ENCODE results near the gene RPL9. TPM values are rescaled to one million over a fixed set of nuclear protein-coding genes. Genes with fewer than 3 reads are reported as not detected.

Gene RPL9
- total and polyA plus RNA-seq, 2 of the 13 experiments (the other 11 are each of a cell fraction or from before 2014, with no cell fraction given) = 993 to 2,148 TPM

DNA sequence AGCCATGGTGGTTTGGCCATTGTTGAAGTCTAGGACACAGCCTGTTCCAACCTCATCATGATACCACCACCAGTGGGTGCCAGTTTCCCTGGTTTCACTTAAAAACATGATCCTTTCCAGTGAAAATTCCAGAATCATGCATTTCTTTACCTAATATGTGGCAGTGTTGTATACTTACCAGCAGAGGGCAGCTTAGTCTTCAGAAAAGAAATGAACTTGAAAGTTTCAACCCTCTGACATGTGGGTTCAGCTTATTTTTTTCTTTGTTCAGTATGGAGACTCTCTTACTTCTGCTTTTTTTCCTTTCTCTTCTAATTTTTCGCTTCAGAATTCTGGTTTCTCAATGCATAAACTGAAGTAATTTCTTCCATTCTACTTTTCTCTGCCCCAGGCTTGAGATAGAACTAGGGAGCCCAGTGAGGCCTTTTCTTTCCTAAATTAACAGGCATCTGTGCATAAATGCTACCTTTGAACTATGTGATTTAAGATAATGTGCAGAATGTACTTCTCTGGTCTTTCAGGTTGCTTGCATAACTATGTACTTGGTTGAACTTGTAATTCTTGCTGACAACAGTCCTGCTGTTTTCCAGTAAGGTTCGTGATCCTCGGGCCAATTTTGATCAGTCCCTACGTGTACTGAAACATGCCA, 10.8 kb upstream of the RPL9 start (continued):
- TF ChIP-seq, protein P1, sequence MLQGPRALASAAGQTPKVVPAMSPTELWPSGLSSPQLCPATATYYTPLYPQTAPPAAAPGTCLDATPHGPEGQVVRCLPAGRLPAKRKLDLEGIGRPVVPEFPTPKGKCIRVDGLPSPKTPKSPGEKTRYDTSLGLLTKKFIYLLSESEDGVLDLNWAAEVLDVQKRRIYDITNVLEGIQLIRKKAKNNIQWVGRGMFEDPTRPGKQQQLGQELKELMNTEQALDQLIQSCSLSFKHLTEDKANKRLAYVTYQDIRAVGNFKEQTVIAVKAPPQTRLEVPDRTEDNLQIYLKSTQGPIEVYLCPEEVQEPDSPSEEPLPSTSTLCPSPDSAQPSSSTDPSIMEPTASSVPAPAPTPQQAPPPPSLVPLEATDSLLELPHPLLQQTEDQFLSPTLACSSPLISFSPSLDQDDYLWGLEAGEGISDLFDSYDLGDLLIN (CRISPR knock-in tag; IDR thresholded peaks at IDR 0.05; ENCODE audit: borderline replicate concordance) = no peak
- TF ChIP-seq NR2F2 (IDR thresholded peaks at IDR 0.05; ENCODE audit: borderline replicate concordance, low read depth) = no peak
- TF ChIP-seq ATAD3A (CRISPR knock-in tag; IDR thresholded peaks at IDR 0.05) = no peak
- TF ChIP-seq MBD4 (IDR thresholded peaks at IDR 0.05; ENCODE audit: borderline replicate concordance, low read length) = peak; percentile 71; the same call in 1 of the 2 replicates
- TF ChIP-seq, protein P2, sequence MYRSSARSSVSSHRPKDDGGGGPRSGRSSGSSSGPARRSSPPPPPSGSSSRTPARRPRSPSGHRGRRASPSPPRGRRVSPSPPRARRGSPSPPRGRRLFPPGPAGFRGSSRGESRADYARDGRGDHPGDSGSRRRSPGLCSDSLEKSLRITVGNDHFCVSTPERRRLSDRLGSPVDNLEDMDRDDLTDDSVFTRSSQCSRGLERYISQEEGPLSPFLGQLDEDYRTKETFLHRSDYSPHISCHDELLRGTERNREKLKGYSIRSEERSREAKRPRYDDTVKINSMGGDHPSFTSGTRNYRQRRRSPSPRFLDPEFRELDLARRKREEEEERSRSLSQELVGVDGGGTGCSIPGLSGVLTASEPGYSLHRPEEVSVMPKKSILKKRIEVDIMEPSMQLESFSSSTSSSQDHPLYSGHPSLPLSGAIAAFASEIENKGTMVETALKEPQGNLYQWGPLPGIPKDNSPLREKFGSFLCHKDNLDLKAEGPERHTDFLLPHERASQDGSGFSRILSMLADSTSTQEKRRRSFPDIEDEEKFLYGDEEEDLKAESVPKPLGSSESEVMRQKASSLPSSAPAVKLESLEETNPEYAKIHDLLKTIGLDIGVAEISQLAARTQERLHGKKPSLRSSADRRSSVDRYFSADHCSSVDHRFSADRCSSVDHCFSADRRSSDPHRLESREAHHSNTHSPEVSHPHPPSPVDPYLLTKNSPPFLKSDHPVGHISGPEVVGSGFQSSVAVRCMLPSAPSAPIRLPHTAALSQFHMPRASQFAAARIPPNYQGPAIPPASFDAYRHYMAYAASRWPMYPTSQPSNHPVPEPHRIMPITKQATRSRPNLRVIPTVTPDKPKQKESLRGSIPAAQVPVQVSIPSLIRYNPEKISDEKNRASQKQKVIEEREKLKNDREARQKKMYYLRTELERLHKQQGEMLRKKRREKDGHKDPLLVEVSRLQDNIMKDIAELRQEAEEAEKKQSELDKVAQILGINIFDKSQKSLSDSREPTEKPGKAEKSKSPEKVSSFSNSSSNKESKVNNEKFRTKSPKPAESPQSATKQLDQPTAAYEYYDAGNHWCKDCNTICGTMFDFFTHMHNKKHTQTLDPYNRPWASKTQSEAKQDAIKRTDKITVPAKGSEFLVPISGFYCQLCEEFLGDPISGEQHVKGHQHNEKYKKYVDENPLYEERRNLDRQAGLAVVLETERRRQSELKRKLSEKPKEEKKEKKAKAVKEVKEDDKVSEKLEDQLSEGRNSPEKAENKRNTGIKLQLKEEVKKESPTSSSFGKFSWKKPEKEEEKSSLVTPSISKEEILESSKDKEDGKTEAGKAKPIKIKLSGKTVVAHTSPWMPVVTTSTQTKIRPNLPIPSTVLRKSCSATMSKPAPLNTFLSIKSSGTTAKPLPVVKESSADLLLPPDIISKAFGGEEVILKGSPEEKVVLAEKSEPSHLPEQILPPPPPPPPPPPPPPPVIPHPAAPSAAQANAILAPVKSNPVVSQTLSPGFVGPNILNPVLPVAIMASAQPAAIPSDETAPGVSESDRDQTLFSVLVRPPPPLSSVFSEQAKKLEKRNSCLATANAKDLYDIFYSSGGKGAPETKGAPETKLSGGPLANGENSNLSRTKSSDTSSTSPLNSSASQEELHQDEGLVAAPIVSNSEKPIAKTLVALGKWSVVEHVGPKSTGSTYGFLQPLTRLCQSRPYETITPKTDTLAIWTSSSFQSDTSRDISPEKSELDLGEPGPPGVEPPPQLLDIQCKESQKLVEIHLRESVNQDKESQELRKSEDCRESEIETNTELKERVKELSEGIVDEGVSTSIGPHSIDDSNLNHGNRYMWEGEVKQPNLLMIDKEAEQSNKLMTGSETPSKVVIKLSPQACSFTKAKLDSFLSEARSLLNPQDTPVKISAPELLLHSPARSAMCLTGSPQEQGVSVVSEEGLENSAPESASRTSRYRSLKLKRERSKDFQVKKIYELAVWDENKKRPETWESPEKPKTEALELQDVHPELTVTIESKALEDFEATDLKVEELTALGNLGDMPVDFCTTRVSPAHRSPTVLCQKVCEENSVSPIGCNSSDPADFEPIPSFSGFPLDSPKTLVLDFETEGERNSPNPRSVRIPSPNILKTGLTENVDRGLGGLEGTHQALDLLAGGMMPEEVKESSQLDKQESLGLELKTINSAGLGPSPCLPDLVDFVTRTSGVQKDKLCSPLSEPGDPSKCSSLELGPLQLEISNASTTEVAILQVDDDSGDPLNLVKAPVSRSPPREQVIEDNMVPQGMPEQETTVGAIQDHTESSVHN (CRISPR knock-in tag; IDR thresholded peaks at IDR 0.05) = no peak
- TF ChIP-seq MZF1 (CRISPR knock-in tag; IDR thresholded peaks at IDR 0.05; ENCODE audit: borderline replicate concordance) = no peak
- TF ChIP-seq KLF13 (CRISPR knock-in tag; IDR thresholded peaks at IDR 0.05) = no peak
- TF ChIP-seq ZNF772 (CRISPR knock-in tag; IDR thresholded peaks at IDR 0.05) = no peak
- no peak for TF ChIP-seq TBX2 (CRISPR knock-in tag; IDR thresholded peaks at IDR 0.05; ENCODE audit: borderline replicate concordance)
- TF ChIP-seq, protein P3, sequence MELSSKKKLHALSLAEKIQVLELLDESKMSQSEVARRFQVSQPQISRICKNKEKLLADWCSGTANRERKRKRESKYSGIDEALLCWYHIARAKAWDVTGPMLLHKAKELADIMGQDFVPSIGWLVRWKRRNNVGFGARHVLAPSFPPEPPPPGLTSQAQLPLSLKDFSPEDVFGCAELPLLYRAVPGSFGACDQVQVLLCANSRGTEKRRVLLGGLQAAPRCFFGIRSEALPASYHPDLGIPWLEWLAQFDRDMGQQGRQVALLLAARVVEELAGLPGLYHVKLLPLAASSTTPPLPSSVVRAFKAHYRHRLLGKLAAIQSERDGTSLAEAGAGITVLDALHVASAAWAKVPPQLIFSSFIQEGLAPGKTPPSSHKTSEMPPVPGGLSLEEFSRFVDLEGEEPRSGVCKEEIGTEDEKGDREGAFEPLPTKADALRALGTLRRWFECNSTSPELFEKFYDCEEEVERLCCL (CRISPR knock-in tag; IDR thresholded peaks at IDR 0.05; ENCODE audit: borderline replicate concordance) = no peak
- no peak for TF ChIP-seq KAT2B (IDR thresholded peaks at IDR 0.05; ENCODE audit: borderline replicate concordance, low read depth, low read length)
- TF ChIP-seq ZNF775 (CRISPR knock-in tag; IDR thresholded peaks at IDR 0.05; ENCODE audit: borderline replicate concordance) = no peak
- TF ChIP-seq PAWR (CRISPR knock-in tag; IDR thresholded peaks at IDR 0.05; ENCODE audit: borderline replicate concordance) = no peak
- TF ChIP-seq HNRNPH1 (optimal IDR thresholded peaks at IDR 0.05; ENCODE audit: low read depth, low read length) = no peak
- TF ChIP-seq NFRKB (IDR thresholded peaks at IDR 0.05) = no peak

Measured in HepG2 (cell line).